Measurements from ENCODE around the gene URB1.

DNA sequence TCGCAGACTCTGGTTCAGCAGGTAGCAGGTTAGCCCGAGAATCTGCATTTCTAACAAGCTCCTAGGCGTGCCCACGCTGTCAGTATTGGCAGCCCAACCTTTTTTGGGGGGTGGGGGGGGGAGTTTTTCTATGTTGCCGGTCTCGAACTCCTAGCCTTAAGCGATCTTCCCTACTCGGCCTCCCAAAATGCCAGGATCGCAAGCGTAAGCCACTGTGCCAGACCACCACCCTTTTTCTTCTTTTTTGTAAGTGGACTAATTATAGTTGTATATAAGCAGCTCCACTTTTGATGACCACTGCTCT, 113.5 kb downstream of the URB1 start:
- no peak for TF ChIP-seq POLR2AphosphoS5 (IDR thresholded peaks at IDR 0.05; ENCODE audit: low read depth, low read length)
- TF ChIP-seq, protein P1, sequence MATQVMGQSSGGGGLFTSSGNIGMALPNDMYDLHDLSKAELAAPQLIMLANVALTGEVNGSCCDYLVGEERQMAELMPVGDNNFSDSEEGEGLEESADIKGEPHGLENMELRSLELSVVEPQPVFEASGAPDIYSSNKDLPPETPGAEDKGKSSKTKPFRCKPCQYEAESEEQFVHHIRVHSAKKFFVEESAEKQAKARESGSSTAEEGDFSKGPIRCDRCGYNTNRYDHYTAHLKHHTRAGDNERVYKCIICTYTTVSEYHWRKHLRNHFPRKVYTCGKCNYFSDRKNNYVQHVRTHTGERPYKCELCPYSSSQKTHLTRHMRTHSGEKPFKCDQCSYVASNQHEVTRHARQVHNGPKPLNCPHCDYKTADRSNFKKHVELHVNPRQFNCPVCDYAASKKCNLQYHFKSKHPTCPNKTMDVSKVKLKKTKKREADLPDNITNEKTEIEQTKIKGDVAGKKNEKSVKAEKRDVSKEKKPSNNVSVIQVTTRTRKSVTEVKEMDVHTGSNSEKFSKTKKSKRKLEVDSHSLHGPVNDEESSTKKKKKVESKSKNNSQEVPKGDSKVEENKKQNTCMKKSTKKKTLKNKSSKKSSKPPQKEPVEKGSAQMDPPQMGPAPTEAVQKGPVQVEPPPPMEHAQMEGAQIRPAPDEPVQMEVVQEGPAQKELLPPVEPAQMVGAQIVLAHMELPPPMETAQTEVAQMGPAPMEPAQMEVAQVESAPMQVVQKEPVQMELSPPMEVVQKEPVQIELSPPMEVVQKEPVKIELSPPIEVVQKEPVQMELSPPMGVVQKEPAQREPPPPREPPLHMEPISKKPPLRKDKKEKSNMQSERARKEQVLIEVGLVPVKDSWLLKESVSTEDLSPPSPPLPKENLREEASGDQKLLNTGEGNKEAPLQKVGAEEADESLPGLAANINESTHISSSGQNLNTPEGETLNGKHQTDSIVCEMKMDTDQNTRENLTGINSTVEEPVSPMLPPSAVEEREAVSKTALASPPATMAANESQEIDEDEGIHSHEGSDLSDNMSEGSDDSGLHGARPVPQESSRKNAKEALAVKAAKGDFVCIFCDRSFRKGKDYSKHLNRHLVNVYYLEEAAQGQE (IDR thresholded peaks at IDR 0.05; ENCODE audit: insufficient read depth in 1 of 2, low read depth in 2 of 2, low read length in 2 of 2): no peak
- TF ChIP-seq FOXP2 (optimal IDR thresholded peaks at IDR 0.05; ENCODE audit: borderline replicate concordance, extremely low read depth, extremely low read length, insufficient read depth): no peak
- TF ChIP-seq SIN3A (IDR thresholded peaks at IDR 0.05; ENCODE audit: borderline replicate concordance, insufficient read depth, low read length): 0 out of 2 replicates have a peak, but pooled peaks have one; percentile 7
